Retinal pigment epithelial cell (primary cell): ENCODE data around the gene CPA3.

Experiments
- DNase-seq: peaks from one replicate; pipeline ENCODE4 v3.0.0-alpha.2; 2010; ENCODE audit warnings: low read depth
- H3K4me3 ChIP-seq: 2 replicates; pipeline ENCODE4 v1.5.1; 2011; ENCODE audit warnings: mild to moderate bottlenecking, low read length, control low read depth, moderate library complexity
- TF ChIP-seq, protein P1 (sequence below): conservative IDR thresholded peaks from 2 replicates; pipeline ENCODE4 v1.5.1; 2011; ENCODE audit warnings: low read depth, low read length, control low read depth, inconsistent platforms

The CPA3 gene

GRCh38 chr3:148889828-148890227 lies 24.7 kb downstream of the CPA3 start:
- no peak for DNase-seq

DNA sequence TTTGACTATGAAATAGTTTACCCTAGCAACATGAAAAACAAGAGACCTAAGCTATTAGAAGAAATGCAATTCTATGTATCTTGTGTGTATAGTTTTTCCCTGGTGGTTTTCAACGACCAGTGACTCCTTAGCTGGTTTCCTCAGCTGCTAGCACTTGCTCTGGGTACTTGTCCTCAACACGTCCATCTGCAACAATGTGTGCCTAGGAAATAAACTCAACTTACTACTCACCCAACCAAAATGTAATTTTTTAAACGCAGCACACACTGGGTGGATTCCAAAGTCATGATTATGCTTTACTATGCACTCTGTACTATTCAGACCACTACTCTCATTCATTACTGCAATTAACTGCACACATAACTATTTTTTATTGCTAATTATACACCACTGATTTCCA lies 31.0 kb downstream of the CPA3 start:
- TF ChIP-seq, protein P1, sequence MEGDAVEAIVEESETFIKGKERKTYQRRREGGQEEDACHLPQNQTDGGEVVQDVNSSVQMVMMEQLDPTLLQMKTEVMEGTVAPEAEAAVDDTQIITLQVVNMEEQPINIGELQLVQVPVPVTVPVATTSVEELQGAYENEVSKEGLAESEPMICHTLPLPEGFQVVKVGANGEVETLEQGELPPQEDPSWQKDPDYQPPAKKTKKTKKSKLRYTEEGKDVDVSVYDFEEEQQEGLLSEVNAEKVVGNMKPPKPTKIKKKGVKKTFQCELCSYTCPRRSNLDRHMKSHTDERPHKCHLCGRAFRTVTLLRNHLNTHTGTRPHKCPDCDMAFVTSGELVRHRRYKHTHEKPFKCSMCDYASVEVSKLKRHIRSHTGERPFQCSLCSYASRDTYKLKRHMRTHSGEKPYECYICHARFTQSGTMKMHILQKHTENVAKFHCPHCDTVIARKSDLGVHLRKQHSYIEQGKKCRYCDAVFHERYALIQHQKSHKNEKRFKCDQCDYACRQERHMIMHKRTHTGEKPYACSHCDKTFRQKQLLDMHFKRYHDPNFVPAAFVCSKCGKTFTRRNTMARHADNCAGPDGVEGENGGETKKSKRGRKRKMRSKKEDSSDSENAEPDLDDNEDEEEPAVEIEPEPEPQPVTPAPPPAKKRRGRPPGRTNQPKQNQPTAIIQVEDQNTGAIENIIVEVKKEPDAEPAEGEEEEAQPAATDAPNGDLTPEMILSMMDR = no peak
- no peak overlapping the region for H3K4me3 ChIP-seq
- no peak for DNase-seq

More at GRCh38 chr3:148889828-148890227, 24.7 kb downstream of the CPA3 start:
- no peak overlapping the region for H3K4me3 ChIP-seq
- TF ChIP-seq, protein P1 = no peak

- H3K4me3 ChIP-seq = no peak overlapping the region
- DNase-seq = peak; percentile 74
- TF ChIP-seq, protein P1 = no peak
These were observed 37.1 kb downstream of the CPA3 start for GRCh38 chr3:148901987-148902791.

DNA sequence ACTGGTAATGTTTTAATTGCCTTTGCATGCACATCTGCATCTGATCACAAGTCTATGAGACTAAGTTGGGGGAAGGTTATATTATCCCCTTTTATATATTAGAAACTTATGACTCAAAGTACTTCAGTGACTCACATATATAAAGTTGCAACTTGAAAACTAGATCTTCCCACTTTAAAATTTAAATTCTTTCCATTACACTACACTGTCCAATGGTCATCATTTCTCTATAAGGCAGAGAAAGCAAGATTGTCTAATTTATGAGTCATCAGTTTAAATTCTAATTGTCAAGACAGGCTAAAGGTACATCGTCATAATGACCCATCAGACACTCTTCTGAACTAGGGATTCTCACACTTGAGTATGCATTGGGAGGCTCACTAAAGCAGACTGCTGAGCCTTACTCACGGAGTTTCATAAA lies 37.9 kb downstream of the CPA3 start:
- TF ChIP-seq, protein P1 = no peak
- H3K4me3 ChIP-seq = no peak overlapping the region
- DNase-seq = no peak

DNA sequence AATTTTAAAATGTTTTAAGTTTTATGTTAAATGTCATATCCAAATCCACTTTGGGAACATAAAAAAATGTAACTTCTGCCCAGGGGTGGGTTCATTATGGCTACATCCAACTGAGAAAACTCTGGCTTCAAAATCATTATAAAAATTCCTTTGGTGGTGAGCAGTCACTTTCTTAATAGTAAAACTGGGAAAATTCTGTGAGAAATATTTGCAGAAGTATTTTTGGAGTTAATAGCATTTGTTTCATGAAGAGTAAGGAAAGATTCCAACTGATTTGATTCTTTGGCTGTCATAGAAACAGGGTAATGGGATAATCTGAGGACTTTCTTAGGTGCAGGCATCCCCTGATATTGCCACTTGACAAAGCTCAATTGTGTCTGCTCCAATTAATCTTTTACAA lies 38.8 kb downstream of the CPA3 start:
- H3K4me3 ChIP-seq = no peak overlapping the region
- DNase-seq = no peak
- TF ChIP-seq, protein P1 = no peak

DNA sequence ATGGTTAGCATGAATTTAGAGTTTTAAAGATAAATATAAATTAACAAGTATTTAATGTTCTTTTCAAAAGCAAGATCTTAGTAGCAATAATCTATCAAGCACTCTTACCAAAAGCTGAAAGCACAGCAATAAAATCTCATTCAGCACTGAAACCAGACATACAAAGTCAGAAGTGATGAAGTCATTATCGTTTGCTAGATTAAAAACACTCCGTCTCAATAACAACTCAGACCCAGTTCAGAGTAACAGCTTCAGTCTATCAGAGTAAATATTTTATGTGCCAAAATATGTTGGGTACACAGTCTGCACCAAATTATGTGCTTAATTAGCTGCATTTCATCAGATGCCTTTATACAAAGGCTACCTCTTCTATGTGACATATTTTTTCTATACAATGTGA lies 41.6 kb downstream of the CPA3 start:
- H3K4me3 ChIP-seq = no peak overlapping the region
- no peak for DNase-seq
- TF ChIP-seq, protein P1 = no peak

DNA sequence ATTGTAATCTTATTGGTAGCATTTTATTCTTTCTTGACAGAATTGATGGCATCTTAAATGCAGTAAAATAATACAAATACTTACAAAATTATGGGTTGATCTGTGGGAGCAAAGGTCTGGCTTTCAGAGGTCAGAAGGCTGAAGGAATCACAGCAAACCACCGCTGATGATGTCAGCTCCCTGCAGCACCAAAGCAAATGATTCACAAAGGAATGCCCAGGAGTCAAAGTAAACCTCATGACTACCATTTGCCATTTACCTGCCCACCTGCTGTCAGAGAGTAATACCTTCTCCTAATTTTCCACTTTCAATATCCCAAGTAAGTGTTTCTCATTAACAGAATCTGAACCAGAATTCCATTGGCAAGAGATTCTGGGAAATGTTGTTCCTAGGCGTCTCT lies 46.1 kb downstream of the CPA3 start:
- H3K4me3 ChIP-seq = no peak overlapping the region
- TF ChIP-seq, protein P1 = no peak
- no peak for DNase-seq
